Measurements from ENCODE around the gene PCDHB11.
"Not testable (repeated sequence)": the region's sequence is repeated elsewhere in the genome, so short reads cannot be mapped to it uniquely, and the experiment has no call there.

PCDHB11 gene

GRCh38 chr5:141246971-141247370 is 47.5 kb downstream of the PCDHB11 start:
- DNase-seq = not testable (repeated sequence)

- not testable (repeated sequence) for DNase-seq
These were observed 48.0 kb downstream of the PCDHB11 start for GRCh38 chr5:141247434-141247833.

DNA sequence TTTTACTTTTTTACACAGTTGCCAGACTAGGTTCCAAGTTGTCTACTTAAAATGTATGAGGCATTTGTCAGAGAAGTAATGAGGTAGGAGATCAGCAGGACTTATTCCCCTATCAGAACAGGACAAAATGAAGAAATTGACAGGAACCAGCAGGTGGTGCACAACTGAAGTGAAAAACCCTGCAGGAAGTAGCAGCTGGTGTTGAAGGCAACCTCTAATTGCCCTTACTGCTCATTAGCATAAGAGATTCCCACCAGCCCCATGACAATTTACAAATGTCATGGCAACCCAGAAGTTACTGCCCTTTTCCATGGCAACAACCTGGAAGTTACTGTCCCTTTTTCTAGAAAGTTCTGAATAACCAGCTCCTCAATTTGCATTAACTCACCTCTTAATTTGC is 51.1 kb downstream of the PCDHB11 start:
- no peak for DNase-seq
